Uterus (tissue), 4 donors: Measurements from ENCODE around the gene GCNT1. TPM values are rescaled to one million over a fixed set of nuclear protein-coding genes. Genes with fewer than 3 reads are reported as not detected.

Source experiments
- DNase-seq, 2 donors: peaks; one replicate each; pipeline ENCODE4 v3.0.0-alpha.2; 2019 to 2020
- H3K27ac ChIP-seq, 2 donors: fragments of 200-600 bp; sonication (generic); 1 replicate in 1 of 2; 2 replicates in 1 of 2; pipeline ENCODE4 v1.5.1; 2016 to 2018
- H3K27me3 ChIP-seq, 2 donors: fragments of 200-600 bp; sonication (generic); one replicate each; pipeline ENCODE4 v1.5.1; 2018 to 2019; ENCODE audit warnings: control low read depth in 1 of 2
- H3K36me3 ChIP-seq, 2 donors: fragments of 200-600 bp; sonication (generic); one replicate each; pipeline ENCODE4 v1.5.1; 2019; ENCODE audit warnings: control low read depth in 1 of 2
- H3K4me1 ChIP-seq, 2 donors: fragments of 200-600 bp; sonication (generic); one replicate each; pipeline ENCODE4 v1.5.1; 2018 to 2019; ENCODE audit warnings: control low read depth in 1 of 2
- H3K4me3 ChIP-seq, 2 donors: fragments of 200-600 bp; sonication (generic); 1 replicate in 1 of 2; 2 replicates in 1 of 2; pipeline ENCODE4 v1.5.1; 2018 to 2019; ENCODE audit warnings: mild to moderate bottlenecking in 1 of 2
- H3K9me3 ChIP-seq, 2 donors: fragments of 200-600 bp; sonication (generic); one replicate each; pipeline ENCODE4 v1.5.1; 2019; ENCODE audit warnings: control low read depth in 1 of 2
- POLR2A ChIP-seq, 2 donors: fragments of 450-650 bp; IDR thresholded peaks; one replicate each; pipeline ENCODE4 v1.6.1; 2016; ENCODE audit warnings: antibody characterized with exemption in 2 of 2, mild to moderate bottlenecking in 1 of 2, moderate library complexity in 1 of 2
- intact Hi-C: fragments of 100-400 bp; cut with DNase I; formaldehyde crosslinking; loops from one replicate; pipeline ENCODE4 v1.15.1; 2023; ENCODE audit warnings: low total_unique reads
- total RNA-seq, 4 donors: library from RNA; depleted of rRNA in 3 of 4; stranded (reverse); fragments of >200 nt in 3 of 4; gene quantifications; one replicate each; pipeline versions ENCODE4 v1.1.0 to v1.2.4, GENCODE V29; 2014 to 2023
- TF ChIP-seq, protein P1 (sequence below), 4 experiments: fragments of 200-600 bp in 2 of 4; fragments of 450-650 bp in 2 of 4; sonication (generic) in 2 of 4; IDR thresholded peaks; one replicate each; pipeline ENCODE4 v1.5.1; 2016 to 2019; ENCODE audit warnings: antibody characterized with exemption in 4 of 4, mild to moderate bottlenecking in 2 of 4, moderate library complexity in 1 of 4
- donor health status: DM: yes; HTN: yes; CAD: no.

GCNT1 gene
- total RNA-seq, 4 donors from 2014 or later, result 1.8 to 30.7 (median 8.9) TPM

DNA sequence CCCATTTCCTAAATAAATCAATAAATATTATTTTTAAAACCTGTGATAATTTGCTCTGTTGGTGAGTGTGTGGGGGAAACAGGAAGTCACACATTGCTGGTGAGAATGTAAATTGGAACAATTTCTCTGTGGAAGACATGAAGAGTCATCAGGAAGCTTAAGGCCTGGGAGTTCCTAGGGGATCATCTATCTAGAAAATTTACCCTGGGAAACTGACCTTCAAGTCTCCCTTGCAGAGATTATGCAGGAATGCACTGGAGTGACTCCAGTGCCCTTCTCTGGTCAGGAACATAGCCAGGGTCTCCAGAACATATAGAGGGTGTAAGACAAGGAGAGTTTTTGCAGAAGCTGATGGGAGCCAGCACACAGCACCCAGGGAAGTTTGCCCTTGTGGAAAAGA lies 13.0 kb upstream of the GCNT1 start:
- no peaks in the 10 kb centered on the region for H3K4me1 ChIP-seq
- no peak for DNase-seq
- H3K9me3 ChIP-seq, result no peaks in the 10 kb centered on the region
- H3K27me3 ChIP-seq, result no peaks in the 10 kb centered on the region
- no peaks in the 10 kb centered on the region for H3K36me3 ChIP-seq
- H3K27ac ChIP-seq, result no peak overlapping the region
- no peak overlapping the region for H3K4me3 ChIP-seq
- intact Hi-C loops, result loop anchor here (10.0 kb wide), 1 partner anchor 259 kb away; no protein-coding TSS in a partner anchor
- TF ChIP-seq POLR2A (IDR thresholded peaks at IDR 0.05), result no peak
- TF ChIP-seq, protein P1, sequence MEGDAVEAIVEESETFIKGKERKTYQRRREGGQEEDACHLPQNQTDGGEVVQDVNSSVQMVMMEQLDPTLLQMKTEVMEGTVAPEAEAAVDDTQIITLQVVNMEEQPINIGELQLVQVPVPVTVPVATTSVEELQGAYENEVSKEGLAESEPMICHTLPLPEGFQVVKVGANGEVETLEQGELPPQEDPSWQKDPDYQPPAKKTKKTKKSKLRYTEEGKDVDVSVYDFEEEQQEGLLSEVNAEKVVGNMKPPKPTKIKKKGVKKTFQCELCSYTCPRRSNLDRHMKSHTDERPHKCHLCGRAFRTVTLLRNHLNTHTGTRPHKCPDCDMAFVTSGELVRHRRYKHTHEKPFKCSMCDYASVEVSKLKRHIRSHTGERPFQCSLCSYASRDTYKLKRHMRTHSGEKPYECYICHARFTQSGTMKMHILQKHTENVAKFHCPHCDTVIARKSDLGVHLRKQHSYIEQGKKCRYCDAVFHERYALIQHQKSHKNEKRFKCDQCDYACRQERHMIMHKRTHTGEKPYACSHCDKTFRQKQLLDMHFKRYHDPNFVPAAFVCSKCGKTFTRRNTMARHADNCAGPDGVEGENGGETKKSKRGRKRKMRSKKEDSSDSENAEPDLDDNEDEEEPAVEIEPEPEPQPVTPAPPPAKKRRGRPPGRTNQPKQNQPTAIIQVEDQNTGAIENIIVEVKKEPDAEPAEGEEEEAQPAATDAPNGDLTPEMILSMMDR (IDR thresholded peaks at IDR 0.05), result no peak

DNA sequence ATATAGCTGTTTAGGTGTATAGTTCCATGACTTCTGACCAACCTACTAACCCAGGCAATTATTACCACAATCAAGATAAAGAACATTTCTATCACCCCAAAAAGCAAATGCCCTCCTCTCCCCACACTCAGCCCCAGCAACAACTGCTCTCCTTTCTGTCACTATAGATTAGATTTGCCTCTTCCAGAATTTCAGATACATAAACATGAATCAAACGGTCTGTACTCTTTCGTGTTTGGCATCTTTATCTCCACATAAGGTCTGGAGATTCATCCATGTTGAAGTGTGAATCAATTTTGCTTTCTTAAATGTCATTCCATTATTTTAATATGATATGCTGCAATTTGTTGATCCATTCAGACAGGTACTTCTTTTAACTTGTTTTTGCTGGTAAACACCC lies 10.5 kb upstream of the GCNT1 start:
- Histone ChIP-seq H3K4me3 (no peak overlapping the region), H3K9me3 (no peaks in the 10 kb centered on the region), H3K36me3 (no peaks in the 10 kb centered on the region), H3K27ac (no peak overlapping the region), H3K4me1 (no peaks in the 10 kb centered on the region), H3K27me3 (no peaks in the 10 kb centered on the region)
- DNase-seq, result no peak
- TF ChIP-seq, protein P1 (IDR thresholded peaks at IDR 0.05), result no peak
- no peak for TF ChIP-seq POLR2A (IDR thresholded peaks at IDR 0.05)
- intact Hi-C loops, result loop anchor here (10.0 kb wide), 1 partner anchor 256 kb away; no protein-coding TSS in a partner anchor

DNA sequence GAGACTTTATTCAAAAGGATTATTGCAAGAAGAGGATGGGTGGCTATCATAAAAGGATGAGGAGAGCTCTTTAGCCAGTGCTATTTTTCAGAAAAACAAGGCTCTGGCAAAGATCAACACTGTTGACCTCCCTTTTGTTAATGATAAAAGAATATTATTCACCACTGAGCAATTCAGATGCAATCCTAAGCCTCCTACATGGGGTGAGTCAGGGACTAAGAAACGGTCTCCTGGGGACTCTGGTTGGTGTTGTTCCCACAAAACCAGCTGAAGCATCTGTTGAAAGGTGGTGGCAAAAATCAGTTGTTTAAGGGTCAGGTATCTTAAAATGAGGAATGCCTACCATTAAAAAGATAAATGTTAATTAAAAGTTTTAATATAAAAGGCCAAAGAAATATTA lies 7.7 kb upstream of the GCNT1 start:
- intact Hi-C loops, result no loop called here
- no peak for DNase-seq
- H3K4me3 ChIP-seq, result no peak overlapping the region
- no peaks in the 10 kb centered on the region for H3K9me3 ChIP-seq
- no peak overlapping the region for H3K27ac ChIP-seq
- H3K27me3 ChIP-seq, result no peaks in the 10 kb centered on the region
- H3K36me3 ChIP-seq, result no peaks in the 10 kb centered on the region
- H3K4me1 ChIP-seq, result no peaks in the 10 kb centered on the region
- TF ChIP-seq, protein P1 (IDR thresholded peaks at IDR 0.05), result no peak
- no peak for TF ChIP-seq POLR2A (IDR thresholded peaks at IDR 0.05)

DNA sequence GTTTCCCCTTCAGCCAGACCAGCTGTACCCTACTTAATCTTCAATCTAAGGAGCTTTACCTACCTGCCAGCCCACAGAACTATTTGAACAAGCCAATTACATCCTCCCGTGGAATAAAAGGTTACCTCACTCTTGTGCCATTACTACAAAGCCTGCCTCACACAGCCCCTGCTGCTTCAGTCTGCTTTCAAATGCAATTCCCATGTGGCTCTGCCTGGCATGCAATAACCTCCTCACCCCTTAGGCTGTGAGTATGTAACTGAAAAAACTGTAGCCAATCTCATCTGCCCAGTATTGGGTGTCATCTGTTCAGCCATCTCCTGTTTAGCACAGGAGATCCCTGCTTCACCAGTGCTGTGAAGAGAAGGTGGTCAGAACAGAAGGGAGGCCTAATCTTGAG lies 6.1 kb upstream of the GCNT1 start:
- Histone ChIP-seq H3K36me3 (no peaks in the 10 kb centered on the region), H3K27me3 (no peaks in the 10 kb centered on the region), H3K9me3 (no peaks in the 10 kb centered on the region), H3K27ac (no peak overlapping the region), H3K4me1 (no peaks in the 10 kb centered on the region), H3K4me3 (no peak overlapping the region)
- no peak for DNase-seq
- intact Hi-C loops, result no loop called here
- TF ChIP-seq POLR2A (IDR thresholded peaks at IDR 0.05), result no peak
- TF ChIP-seq, protein P1 (IDR thresholded peaks at IDR 0.05), result no peak

DNA sequence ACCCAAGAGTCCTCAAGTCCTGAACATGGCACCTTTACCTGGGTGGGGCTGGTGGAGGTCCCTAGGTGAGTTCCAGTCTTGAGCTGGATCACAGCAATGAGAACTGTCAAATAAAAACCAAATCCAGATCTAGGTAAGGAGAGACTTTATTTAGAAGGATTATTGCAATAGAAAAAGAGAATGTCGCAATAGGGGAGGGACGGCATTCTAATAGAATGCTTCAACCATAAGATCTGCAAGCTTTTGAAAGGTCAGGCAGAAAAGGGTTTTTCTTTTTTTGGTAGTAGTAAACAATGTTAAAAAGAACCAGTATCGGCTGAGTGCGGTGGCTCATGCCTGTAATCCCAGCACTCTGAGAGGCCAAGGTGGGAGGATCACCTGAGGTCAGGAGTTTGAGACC lies 5.2 kb upstream of the GCNT1 start:
- H3K9me3 ChIP-seq, result no peaks in the 10 kb centered on the region
- TF ChIP-seq POLR2A (IDR thresholded peaks at IDR 0.05), result no peak
- TF ChIP-seq, protein P1 (IDR thresholded peaks at IDR 0.05), result no peak
- H3K36me3 ChIP-seq, result no peaks in the 10 kb centered on the region
- no peak overlapping the region for H3K4me3 ChIP-seq
- H3K27me3 ChIP-seq, result no peaks in the 10 kb centered on the region
- intact Hi-C loops, result no loop called here
- no peaks in the 10 kb centered on the region for H3K4me1 ChIP-seq
- H3K27ac ChIP-seq, result no peak overlapping the region
- no peak for DNase-seq
